ENCODE measurements around the gene FDXR.

The FDXR gene

DNA sequence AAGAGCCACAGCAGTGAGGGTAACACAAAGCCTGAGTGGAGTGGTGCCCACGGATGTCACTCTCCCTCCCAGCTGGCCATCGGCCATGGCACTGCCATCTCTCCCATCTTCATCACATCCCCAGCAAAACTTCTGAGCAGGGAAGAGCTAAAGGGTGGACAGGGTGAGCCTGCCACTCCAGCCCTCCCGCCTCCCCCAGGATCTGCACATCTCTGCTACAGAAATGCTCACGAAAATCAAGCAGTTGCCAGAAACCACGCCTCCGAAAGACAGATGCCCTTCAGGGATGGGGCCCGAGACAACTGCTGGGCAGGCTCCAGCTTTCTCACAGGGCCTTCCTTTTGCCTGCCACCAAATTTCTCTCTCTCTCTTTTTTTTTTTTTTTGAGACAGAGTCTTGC lies 16.7 kb downstream of the FDXR start:
- DNase-seq = no peak

GRCh38 chr17:74855323-74855722 lies 17.5 kb downstream of the FDXR start:
- no peak for DNase-seq

- no peak for DNase-seq
Measured at GRCh38 chr17:74854792-74855191, 18.0 kb downstream of the FDXR start.

- no peak for DNase-seq
Measured at GRCh38 chr17:74853669-74854068, 19.1 kb downstream of the FDXR start.

DNA sequence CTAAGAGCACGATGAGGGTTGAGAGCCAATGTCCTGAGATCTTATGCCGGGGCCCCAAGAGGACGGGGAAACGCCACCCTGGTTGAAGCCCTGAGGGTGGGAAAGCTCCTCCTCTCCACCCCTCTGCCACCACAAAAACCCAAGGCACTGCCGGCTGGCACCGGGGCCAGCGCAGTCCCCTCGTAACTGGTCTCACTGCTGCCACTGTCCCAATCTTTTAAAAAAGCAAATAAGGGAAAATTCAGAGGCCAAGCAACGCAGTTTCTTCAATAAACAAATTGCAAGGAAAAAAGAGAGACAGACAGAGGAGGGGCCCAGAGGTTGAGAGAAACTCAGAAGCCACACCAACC lies 19.8 kb downstream of the FDXR start:
- no peak for DNase-seq

DNA sequence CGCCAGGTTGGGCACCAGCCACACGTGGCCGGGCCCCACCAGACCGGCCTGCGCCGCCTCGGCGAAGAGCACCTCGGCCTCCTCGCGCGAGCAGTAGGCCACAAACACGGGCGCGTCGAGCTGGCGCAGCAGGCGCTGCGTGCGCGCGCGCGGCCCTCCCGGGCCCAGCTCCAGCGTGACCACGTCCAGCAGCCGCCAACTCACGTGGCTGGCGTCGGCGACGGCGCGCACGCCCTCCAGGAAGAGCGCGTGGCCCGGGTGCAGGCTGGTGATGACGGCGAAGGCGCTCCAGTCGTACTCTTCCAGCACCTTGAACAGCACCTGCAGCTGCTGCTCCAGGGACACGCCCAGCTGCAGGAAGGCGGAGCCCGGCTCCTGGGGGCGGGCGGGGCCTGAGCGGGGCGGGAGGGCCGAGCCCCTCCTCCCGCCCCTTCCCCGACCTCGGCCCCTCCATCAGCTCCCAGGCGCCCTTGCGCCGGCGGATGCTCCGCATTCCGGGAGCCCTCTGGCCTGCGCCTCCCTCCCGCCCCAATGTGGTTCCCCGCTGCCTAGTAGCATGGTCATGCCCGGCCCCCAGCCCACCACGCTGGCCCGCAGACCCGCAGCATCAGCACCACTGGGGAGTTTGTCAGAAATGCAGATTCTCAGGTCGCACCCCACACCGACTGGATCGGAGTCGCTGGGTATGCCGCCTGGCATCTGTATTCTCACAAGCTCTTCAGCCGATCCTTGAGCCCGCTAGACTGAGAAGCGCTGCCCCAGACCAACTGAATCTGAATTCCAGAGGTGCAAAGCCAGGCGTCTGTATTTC lies 20.4 kb downstream of the FDXR start:
- DNase-seq = peak; percentile 71

GRCh38 chr17:74851612-74852236 lies 21.1 kb downstream of the FDXR start:
- no peak for DNase-seq

- DNase-seq = no peak
Measured at GRCh38 chr17:74850914-74851313, 21.9 kb downstream of the FDXR start.

DNA sequence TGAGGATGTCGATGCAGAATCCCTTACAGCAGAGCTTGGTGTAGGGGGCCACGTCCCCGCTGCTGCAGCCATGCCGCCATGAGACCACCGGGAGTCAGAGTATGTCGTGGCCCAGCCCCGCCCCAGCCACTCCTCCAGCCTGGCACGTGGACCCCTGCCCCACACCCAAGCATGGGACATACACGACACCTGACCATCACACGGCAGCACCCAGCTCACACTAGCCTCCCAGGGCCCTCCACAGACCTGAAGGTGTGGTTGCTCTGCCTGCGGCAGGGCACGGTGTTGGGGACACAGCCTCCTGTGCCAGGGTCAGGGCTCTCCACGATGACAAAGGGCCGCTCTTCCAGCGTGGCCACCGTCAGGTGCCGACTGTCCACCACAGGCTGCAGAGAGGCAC lies 22.5 kb downstream of the FDXR start:
- no peak for DNase-seq

- DNase-seq = no peak
Measured at GRCh38 chr17:74848656-74849399, 24.0 kb downstream of the FDXR start.

- no peak for DNase-seq
Measured at GRCh38 chr17:74846621-74847020, 26.2 kb downstream of the FDXR start.

DNA sequence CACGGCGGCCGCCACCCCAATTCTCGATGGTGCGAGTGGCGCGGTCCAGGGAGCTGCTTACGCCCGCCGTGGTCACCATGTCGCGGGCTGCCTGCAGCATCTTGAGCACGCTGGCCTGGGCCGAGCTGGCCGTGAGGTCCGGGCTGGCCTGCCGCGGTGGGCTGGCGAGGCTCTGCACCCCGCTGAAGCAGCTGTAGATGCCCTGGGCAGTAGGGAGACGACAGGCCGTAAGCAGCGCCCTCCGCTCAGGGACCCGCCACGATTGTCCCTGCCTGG lies 29.5 kb downstream of the FDXR start:
- DNase-seq = no peak

DNA sequence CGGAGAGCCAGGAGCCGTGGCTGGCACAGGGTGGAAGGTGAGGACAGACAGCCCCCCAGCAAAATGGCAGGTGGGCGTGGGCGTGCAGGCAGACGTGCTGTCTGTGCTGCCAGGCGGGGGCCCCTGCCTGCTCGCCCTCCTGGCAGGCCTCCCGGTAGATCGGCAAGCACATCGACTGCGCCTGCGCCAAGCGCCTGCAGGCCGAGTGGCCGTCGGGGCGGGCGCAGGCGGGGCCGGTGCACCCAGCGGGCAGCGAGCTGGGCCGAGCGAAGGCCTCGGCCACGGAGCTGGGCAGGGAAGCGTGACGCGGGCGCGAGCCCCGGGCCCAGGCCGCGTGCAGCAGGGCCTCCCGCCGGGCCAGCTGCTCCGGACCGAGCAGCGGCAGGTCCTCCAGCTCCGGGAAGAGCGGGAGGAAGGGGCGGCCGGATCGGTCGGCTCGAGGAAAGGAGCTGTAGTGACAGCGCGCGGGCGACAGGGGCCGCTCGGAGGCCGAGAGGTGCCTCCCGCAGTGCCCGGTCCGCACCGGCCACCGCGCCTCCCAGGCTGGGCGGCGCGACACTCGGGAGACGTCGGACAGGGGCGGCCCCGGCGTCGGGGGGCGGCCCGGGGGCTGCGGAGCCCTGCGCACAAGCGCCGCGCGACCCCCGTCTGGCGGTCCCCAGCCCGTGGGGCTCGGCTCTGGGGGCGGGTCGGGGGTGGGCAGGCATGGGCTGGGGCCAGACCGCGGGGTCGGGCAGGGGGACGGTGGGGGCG lies 30.0 kb downstream of the FDXR start:
- no peak for DNase-seq

- DNase-seq = no peak
Measured at GRCh38 chr17:74842146-74842598, 30.6 kb downstream of the FDXR start.

GRCh38 chr17:74840989-74841666 lies 31.7 kb downstream of the FDXR start:
- no peak for DNase-seq

- DNase-seq = no peak
Measured at GRCh38 chr17:74839990-74840852, 32.6 kb downstream of the FDXR start.

GRCh38 chr17:74838274-74838673 lies 34.5 kb downstream of the FDXR start:
- no peak for DNase-seq

DNA sequence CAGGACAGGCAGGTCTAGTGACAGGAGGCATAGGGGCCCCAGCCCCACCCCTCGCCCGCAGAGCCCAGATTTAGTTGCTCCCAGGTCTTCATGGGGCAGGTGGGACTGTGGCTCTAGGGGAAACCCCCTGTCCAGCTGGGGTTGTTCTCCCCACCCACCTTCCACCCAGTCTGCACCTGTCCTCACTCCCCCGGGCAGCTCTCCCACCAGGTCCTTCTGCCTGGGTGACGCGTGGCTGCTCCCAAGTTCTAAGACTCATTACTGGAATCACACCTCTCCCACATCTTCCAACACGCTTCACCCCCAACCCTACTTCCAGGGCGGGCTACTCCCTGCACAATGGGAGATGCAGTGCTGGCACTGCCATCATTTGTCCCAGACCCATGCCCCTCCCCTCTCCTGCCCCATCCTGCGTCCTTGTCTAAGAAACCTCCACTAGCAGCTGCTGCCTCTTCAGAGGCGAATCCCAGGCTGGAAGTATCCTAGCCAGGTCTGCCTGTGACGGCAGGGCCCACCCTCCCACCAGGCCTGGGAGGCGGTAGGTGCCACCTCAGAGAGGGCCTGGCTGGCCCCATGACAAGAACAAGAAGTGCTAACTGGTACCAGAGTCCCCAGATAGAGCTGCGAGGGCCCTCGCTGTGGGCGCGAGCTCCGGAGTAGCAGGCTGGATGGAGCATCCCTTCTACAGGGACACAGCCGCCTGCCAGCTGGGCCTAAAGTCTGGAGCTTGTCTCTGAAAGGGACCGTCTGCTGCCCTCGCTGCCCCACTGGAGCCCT lies 35.9 kb downstream of the FDXR start:
- DNase-seq = no peak

DNA sequence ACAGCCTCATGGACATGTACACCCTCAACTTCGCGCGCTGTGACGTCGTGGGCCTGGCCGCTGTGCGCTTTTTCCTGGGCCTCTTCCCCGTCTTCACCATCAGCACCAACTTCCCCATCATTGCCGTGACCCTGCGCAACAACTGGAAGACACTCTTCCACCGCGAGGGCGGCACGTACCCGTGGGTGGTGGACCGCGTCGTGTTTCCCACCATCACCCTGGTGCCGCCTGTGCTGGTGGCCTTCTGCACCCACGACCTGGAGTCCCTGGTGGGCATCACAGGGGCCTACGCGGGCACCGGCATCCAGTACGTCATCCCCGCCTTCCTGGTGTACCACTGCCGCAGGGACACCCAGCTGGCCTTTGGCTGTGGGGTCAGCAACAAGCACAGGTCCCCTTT lies 36.6 kb downstream of the FDXR start:
- no peak for DNase-seq

GRCh38 chr17:74833501-74834377 lies 39.1 kb downstream of the FDXR start:
- no peak for DNase-seq

All from activated naive CD4-positive, alpha-beta T cell treated with anti-CD3 and anti-CD28 coated beads, Interleukin-2, amount 50 U/mL, for 16 hours (primary cell).